Epithelial cell of umbilical artery (primary cell): ENCODE data around the gene NPFFR2. TPM values are rescaled to one million over a fixed set of nuclear protein-coding genes. Genes with fewer than 3 reads are reported as not detected.

Source experiments
- total RNA-seq: library from RNA; depleted of rRNA; stranded (reverse); fragments of >200 nt; gene quantifications from 2 replicates; pipeline ENCODE4 v1.2.3, GENCODE V29; 2014

NPFFR2 gene
- 1.5 and 1.9 TPM in 2 replicates for total RNA-seq

DNA sequence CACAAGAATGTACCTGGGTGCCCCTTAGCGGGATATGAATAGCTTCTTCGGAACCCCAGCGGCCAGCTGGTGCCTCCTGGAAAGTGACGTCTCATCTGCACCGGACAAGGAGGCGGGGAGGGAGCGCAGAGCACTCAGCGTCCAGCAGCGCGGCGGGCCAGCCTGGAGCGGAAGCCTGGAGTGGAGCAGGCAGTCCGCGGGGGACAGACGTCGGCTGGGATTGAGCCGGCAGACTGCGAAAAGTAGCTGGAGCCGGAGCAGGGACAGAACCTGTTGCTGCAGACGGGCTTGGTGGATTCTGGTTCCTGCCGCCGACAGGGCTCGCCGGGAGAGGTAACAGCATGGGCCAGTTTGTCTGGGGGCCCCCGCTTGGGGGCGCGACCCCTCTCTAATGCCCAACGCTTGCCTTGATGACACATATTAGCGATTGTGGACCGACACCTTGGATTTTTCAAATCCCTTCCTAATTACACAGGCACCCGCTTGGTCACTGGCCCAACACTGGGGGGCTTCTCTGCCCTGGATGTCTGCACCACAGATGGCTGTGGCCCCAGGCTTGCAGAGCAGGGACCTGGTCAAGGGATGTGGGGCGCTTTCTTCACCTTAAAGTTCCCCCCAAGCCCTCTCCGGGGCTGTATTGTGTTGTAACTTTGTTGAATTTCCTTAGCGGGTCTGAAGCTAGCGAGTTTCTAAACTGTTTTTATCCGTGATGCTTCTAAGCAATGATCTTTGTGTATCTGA is at the start of gene NPFFR2:
TSS of gene NPFFR2 (plus strand) at position 133 of the 741 bp plus-strand sequence. CDS start 96,592 bp downstream, outside the sequence.

Other genes starting within 250 kb of the NPFFR2 start
- gene GC, start 247.9 kb upstream of the NPFFR2 start, total RNA-seq: not detected in 2 replicates